DMS79 (cell line): ENCODE results near the gene TMCC1.
"Not testable (repeated sequence)": the region's sequence is repeated elsewhere in the genome, so short reads cannot be mapped to it uniquely, and the experiment has no call there.

Experiments
- DNase-seq: peaks from one replicate; lab custom pipeline; 2025; lab: John Stamatoyannopoulos, UW

TMCC1 gene

GRCh38 chr3:129622933-129623332, 270.6 kb downstream of the TMCC1 start:
- DNase-seq, result no peak

- no peak for DNase-seq
Observed at GRCh38 chr3:129622226-129622874, 271.2 kb downstream of the TMCC1 start.

- no peak for DNase-seq
Observed at GRCh38 chr3:129621626-129622225, 271.8 kb downstream of the TMCC1 start.

GRCh38 chr3:129620828-129621559, 272.5 kb downstream of the TMCC1 start:
- DNase-seq, result no peak

GRCh38 chr3:129619726-129620162, 273.8 kb downstream of the TMCC1 start:
- no peak for DNase-seq

- no peak for DNase-seq
Observed at GRCh38 chr3:129618901-129619671, 274.4 kb downstream of the TMCC1 start.

GRCh38 chr3:129618186-129618820, 275.2 kb downstream of the TMCC1 start:
- no peak for DNase-seq

GRCh38 chr3:129617381-129618185, 275.9 kb downstream of the TMCC1 start:
- no peak for DNase-seq

GRCh38 chr3:129616713-129617112, 276.8 kb downstream of the TMCC1 start:
- no peak for DNase-seq

GRCh38 chr3:129616291-129616690, 277.2 kb downstream of the TMCC1 start:
- DNase-seq, result no peak

GRCh38 chr3:129615751-129616281, 277.7 kb downstream of the TMCC1 start:
- DNase-seq, result no peak

- DNase-seq, result no peak
Observed at GRCh38 chr3:129614927-129615363, 278.6 kb downstream of the TMCC1 start.

GRCh38 chr3:129614435-129614834, 279.1 kb downstream of the TMCC1 start:
- DNase-seq, result no peak

- DNase-seq, result no peak
Observed at GRCh38 chr3:129613367-129613740, 280.2 kb downstream of the TMCC1 start.

GRCh38 chr3:129612534-129613366, 280.8 kb downstream of the TMCC1 start:
- DNase-seq, result no peak

- DNase-seq, result no peak
Observed at GRCh38 chr3:129611812-129612533, 281.5 kb downstream of the TMCC1 start.

GRCh38 chr3:129611446-129611800, 282.1 kb downstream of the TMCC1 start:
- DNase-seq, result no peak

- DNase-seq, result not testable (repeated sequence)
Observed at GRCh38 chr3:129610794-129611445, 282.6 kb downstream of the TMCC1 start.

- DNase-seq, result no peak
Observed at GRCh38 chr3:129610276-129610675, 283.2 kb downstream of the TMCC1 start.
